ENCODE results near the gene RNF40. TPM values are rescaled to one million over a fixed set of nuclear protein-coding genes. Genes with fewer than 3 reads are reported as not detected.

Gene RNF40
- total RNA-seq, 1 experiment from 2014 or later = 114 TPM

DNA sequence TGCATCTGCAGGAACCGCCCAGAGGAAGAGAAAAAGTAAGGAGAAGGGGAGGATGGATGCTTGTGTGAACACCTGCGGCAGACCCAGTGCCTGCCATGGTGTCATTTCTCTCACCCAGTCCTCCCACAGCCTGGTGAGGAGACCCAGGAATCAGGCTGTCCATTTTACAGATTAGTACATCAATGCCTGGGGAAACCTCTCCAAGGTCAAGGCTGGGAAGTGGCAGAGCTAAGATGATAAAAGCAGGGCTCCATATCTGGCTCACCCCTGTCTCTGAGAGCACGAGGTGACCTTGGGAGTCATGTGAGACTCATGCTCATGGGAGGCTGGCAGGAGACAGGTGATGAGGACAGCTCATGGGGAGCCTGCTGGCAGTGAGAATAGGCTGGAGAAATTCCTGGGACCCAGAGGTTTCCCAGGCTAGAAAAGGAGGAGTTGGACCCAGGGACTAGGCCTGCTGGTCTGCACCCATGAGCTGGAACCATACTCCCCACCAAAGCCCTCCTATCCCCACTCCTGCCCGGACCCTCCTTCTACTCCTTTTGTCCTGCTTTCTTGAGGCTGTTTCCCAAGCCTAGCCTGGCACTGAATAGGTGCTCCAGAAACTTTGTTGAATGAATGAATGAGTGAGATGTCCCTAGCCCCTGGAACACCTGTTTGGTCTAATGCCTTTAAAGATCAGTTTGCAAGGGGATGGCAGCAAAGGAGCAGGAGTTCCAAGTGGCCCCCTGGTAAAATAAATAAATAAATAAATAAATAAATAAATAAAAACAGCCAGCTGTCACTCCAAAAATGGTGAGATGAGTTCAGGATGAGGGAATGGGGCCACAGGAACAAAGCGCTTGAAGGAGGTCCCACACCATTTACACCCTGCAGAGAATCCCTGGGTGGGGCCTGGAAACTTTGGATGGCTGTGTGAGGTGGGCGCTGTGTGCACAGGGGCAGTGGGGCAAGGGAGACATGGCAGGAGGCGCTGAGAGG is 23.3 kb downstream of the RNF40 start:
- ChIA-PET POLR2A (no interaction called here), CTCF (no interaction called here)
- DNase-seq (ENCODE audit: low read depth, low spot score) (no peak), ATAC-seq (no peak)
- TSS peak; percentile 61 for BruUV-seq (replicated peaks)
- H3K36me3 ChIP-seq (ENCODE audit: control insufficient read depth, insufficient read depth, low read length) = peaks cover 8% of the 10 kb centered on the region; the same call in 1 of the 2 replicates
- no peaks in the 10 kb centered on the region for H3K9me3 ChIP-seq (ENCODE audit: control insufficient read depth, insufficient read depth, low read depth, low read length)
- H3K27me3 ChIP-seq (ENCODE audit: control insufficient read depth, insufficient read depth, low read length) = no peaks in the 10 kb centered on the region
- in situ Hi-C loops (cut with HindIII; ENCODE audit: low pct_unique_long_range_greater_than_20kb, low sequenced_read_pairs) (no loop called here), intact Hi-C loops (cut with micrococcal nuclease; ENCODE audit: unreplicated experiment) (no loop called here)
- peak overlapping the region; percentile 86 to 87 for H3K4me3 ChIP-seq (ENCODE audit: low read depth in 2 of 2, low read length in 2 of 2)
- H3K4me1 ChIP-seq (ENCODE audit: control insufficient read depth, insufficient read depth, low read length) = peaks cover 20% of the 10 kb centered on the region
- TF ChIP-seq SIN3A (IDR thresholded peaks at IDR 0.05; ENCODE audit: borderline replicate concordance, insufficient read depth, low read depth, low read length) (no peak), TCF7L2 (IDR thresholded peaks at IDR 0.05; ENCODE audit: low read depth, low read length) (no peak), POLR2AphosphoS5 (IDR thresholded peaks at IDR 0.05; ENCODE audit: low read depth, low read length) (no peak)
- TF ChIP-seq, protein P1, sequence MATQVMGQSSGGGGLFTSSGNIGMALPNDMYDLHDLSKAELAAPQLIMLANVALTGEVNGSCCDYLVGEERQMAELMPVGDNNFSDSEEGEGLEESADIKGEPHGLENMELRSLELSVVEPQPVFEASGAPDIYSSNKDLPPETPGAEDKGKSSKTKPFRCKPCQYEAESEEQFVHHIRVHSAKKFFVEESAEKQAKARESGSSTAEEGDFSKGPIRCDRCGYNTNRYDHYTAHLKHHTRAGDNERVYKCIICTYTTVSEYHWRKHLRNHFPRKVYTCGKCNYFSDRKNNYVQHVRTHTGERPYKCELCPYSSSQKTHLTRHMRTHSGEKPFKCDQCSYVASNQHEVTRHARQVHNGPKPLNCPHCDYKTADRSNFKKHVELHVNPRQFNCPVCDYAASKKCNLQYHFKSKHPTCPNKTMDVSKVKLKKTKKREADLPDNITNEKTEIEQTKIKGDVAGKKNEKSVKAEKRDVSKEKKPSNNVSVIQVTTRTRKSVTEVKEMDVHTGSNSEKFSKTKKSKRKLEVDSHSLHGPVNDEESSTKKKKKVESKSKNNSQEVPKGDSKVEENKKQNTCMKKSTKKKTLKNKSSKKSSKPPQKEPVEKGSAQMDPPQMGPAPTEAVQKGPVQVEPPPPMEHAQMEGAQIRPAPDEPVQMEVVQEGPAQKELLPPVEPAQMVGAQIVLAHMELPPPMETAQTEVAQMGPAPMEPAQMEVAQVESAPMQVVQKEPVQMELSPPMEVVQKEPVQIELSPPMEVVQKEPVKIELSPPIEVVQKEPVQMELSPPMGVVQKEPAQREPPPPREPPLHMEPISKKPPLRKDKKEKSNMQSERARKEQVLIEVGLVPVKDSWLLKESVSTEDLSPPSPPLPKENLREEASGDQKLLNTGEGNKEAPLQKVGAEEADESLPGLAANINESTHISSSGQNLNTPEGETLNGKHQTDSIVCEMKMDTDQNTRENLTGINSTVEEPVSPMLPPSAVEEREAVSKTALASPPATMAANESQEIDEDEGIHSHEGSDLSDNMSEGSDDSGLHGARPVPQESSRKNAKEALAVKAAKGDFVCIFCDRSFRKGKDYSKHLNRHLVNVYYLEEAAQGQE (IDR thresholded peaks at IDR 0.05; ENCODE audit: insufficient read depth in 1 of 2, low read depth in 2 of 2, low read length in 1 of 2) = no peak
- TF ChIP-seq, protein P2, sequence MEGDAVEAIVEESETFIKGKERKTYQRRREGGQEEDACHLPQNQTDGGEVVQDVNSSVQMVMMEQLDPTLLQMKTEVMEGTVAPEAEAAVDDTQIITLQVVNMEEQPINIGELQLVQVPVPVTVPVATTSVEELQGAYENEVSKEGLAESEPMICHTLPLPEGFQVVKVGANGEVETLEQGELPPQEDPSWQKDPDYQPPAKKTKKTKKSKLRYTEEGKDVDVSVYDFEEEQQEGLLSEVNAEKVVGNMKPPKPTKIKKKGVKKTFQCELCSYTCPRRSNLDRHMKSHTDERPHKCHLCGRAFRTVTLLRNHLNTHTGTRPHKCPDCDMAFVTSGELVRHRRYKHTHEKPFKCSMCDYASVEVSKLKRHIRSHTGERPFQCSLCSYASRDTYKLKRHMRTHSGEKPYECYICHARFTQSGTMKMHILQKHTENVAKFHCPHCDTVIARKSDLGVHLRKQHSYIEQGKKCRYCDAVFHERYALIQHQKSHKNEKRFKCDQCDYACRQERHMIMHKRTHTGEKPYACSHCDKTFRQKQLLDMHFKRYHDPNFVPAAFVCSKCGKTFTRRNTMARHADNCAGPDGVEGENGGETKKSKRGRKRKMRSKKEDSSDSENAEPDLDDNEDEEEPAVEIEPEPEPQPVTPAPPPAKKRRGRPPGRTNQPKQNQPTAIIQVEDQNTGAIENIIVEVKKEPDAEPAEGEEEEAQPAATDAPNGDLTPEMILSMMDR (IDR thresholded peaks at IDR 0.05) = no peak
- peak overlapping the region; percentile 66 for H3K27ac ChIP-seq (ENCODE audit: low read length)

DNA sequence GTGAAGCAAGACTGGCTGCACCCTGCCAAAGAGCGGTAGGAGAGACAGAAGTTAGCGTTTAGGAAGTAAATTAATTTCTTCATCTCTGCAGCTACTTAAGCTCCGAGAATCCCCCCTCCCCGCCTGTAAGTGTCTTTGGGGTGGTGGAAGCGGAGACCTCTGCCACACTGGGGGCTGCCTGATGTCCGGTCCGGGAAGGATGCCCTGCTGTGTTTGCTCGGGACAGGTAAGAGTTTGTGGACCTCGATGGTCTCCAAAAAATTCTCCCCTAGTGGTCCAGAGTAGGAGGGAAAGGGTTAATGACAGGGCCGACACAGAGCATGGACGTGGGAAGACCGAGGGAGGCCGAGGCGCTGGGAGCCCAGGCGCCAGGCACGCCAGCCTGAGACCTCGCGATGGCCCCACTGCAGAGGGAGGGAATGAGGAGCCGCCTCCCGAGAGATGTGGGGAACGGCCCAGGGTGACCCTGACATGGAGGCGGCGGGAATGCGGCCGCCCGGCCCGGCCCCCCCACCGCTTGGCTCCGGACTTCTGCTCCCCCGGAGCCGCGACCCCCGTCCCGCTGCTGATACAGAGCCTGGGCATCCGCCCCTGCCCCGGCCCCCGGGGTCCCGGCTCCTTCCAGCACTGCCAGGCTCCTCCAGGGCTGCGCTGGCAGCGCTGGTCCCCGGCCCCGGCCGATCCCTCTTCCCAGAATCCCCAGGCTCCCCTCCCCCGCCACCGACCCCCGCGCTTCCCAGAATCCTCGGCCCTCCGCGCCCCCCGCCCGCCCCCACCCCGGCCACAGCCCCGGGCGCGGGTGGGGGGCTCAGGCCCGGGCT is 24.2 kb downstream of the RNF40 start:
- DNase-seq (ENCODE audit: low read depth, low spot score) = no peak
- POLR2A ChIA-PET = interaction anchor here (1.0 kb wide), 1 partner anchor 19 kb away, joined by 3 read pairs; no protein-coding TSS in a partner anchor
- CTCF ChIA-PET = interaction anchor here (0.7 kb wide), 1 partner anchor 106 kb away, joined by 3 read pairs; no protein-coding TSS in a partner anchor

More for the DNA sequence above, 24.2 kb downstream of the RNF40 start:
- Histone ChIP-seq H3K36me3 (ENCODE audit: control insufficient read depth, insufficient read depth, low read length) (peaks cover 8% of the 10 kb centered on the region; the same call in 1 of the 2 replicates), H3K4me3 (ENCODE audit: low read depth in 2 of 2, low read length in 2 of 2) (peak overlapping the region; percentile 86 to 87), H3K4me1 (ENCODE audit: control insufficient read depth, insufficient read depth, low read length) (peaks cover 20% of the 10 kb centered on the region), H3K27ac (ENCODE audit: low read length) (peak overlapping the region; percentile 91), H3K27me3 (ENCODE audit: control insufficient read depth, insufficient read depth, low read length) (no peaks in the 10 kb centered on the region), H3K9me3 (ENCODE audit: control insufficient read depth, insufficient read depth, low read depth, low read length) (no peaks in the 10 kb centered on the region)
- TF ChIP-seq TCF7L2 (IDR thresholded peaks at IDR 0.05; ENCODE audit: low read depth, low read length) = no peak
- TF ChIP-seq SIN3A (IDR thresholded peaks at IDR 0.05; ENCODE audit: borderline replicate concordance, insufficient read depth, low read depth, low read length) = peak; percentile 55; the same call in 1 of the 2 replicates
- intact Hi-C loops (cut with micrococcal nuclease; ENCODE audit: unreplicated experiment) (no loop called here), in situ Hi-C loops (cut with HindIII; ENCODE audit: low pct_unique_long_range_greater_than_20kb, low sequenced_read_pairs) (no loop called here)
- no TSS peak for BruUV-seq (replicated peaks)
- ATAC-seq = peak; percentile 89
